ENCODE results near the gene PANK3. TPM values are rescaled to one million over a fixed set of nuclear protein-coding genes. Genes with fewer than 3 reads are reported as not detected.
A peak's percentile ranks its signal among the peaks of the same experiment; 100 is the strongest.

Gene PANK3
- total and polyA plus RNA-seq, 9 of the 15 experiments (the other 6 are each of a cell fraction or from before 2014, with no cell fraction given), result 5.9 to 50.4 (median 29.7) TPM

- TF ChIP-seq TCF7 (IDR thresholded peaks at IDR 0.05; ENCODE audit: borderline replicate concordance), result no peak
- TF ChIP-seq CREB3 (tag; conservative IDR thresholded peaks at IDR 0.05; ENCODE audit: low read depth), result no peak
- TF ChIP-seq ARID3A (IDR thresholded peaks at IDR 0.05; ENCODE audit: borderline replicate concordance, low read depth, low read length), result no peak
- TF ChIP-seq CAMTA2 (CRISPR knock-in tag; conservative IDR thresholded peaks at IDR 0.05), result no peak
- TF ChIP-seq GATAD2B (IDR thresholded peaks at IDR 0.05; ENCODE audit: borderline replicate concordance), result no peak; the same call in none of the 2 replicates
- no peak for TF ChIP-seq PURB (CRISPR knock-in tag; IDR thresholded peaks at IDR 0.05; ENCODE audit: low read depth)
- TF ChIP-seq PYGO2 (tag; IDR thresholded peaks at IDR 0.05), result no peak
- TF ChIP-seq MITF (IDR thresholded peaks at IDR 0.05), result peak; percentile 72
- no peak for TF ChIP-seq HDAC2 (IDR thresholded peaks at IDR 0.05)
- no peak for TF ChIP-seq ZNF24 (IDR thresholded peaks at IDR 0.05)
- peak; percentile 92 for TF ChIP-seq ETV1 (tag; conservative IDR thresholded peaks at IDR 0.05; ENCODE audit: low read depth)
- TF ChIP-seq ZFP91 (CRISPR knock-in tag; IDR thresholded peaks at IDR 0.05), result no peak
- TF ChIP-seq ZNF740 (CRISPR knock-in tag; IDR thresholded peaks at IDR 0.05), result peak; percentile 98
- peak in 1 of 2 experiments; percentile 96; a peak in 2 of 4 replicates for TF ChIP-seq ZNF740 (tag; IDR thresholded peaks at IDR 0.05)
- TF ChIP-seq EP300 (IDR thresholded peaks at IDR 0.05; ENCODE audit: low read length), result peak; percentile 52; the same call in 1 of the 2 replicates
- no peak for TF ChIP-seq JUNB (CRISPR knock-in tag; conservative IDR thresholded peaks at IDR 0.05)
- TF ChIP-seq CREM (IDR thresholded peaks at IDR 0.05; ENCODE audit: low read depth), result peak; percentile 84
- peak in 1 of 2 experiments; percentile 100; a peak in 2 of 4 replicates for TF ChIP-seq ZNF639 (CRISPR knock-in tag; conservative IDR thresholded peaks at IDR 0.05 in 1 of 2, IDR thresholded peaks at IDR 0.05 in 1 of 2)
- TF ChIP-seq MAFK (IDR thresholded peaks at IDR 0.05; ENCODE audit: low read length), result no peak
- no peak for TF ChIP-seq ZNF699 (CRISPR knock-in tag; IDR thresholded peaks at IDR 0.05; ENCODE audit: insufficient replicate concordance)
Observed at GRCh38 chr5:168579488-168580226, 489 bp upstream of the PANK3 start (continued).

All from K562 (cell line).